Naive thymus-derived CD8-positive, alpha-beta T cell (primary cell): ENCODE results near the gene KIF26B. TPM values are rescaled to one million over a fixed set of nuclear protein-coding genes. Genes with fewer than 3 reads are reported as not detected.

Experiments used
- ATAC-seq, 2 donors: fragments of 150-1000 bp; cut with Tn5 transposase in 1 of 2; sonication (Bioruptor Pico), chemical (Tn5 transposase) in 1 of 2; 1 replicate in 1 of 2; 2 replicates in 1 of 2; pipeline ENCODE4 v1.10.0; 2021; ENCODE audit warnings: mild to moderate bottlenecking in 2 of 2, moderate library complexity in 2 of 2
- POLR2A ChIA-PET: fragments of 350-600 bp; sonication (Branson Sonifier 250); formaldehyde crosslinking; loops from one replicate; lab custom pipeline; 2021; ENCODE audit warnings: antibody characterized with exemption; lab: Charles Lee
- DNase-seq, 10 donors: peaks; one replicate each; pipeline versions ENCODE4 v3.0.0 to v3.0.0-alpha.2; 2020 to 2022
- H3K27ac Mint-ChIP-seq, 10 donors: one replicate each; pipeline ENCODE4 v1.8.0; 2020 to 2022; ENCODE audit warnings: mild to moderate bottlenecking in 10 of 10, mixed read lengths in 10 of 10, moderate library complexity in 4 of 10, inconsistent platforms in 1 of 10
- H3K27me3 Mint-ChIP-seq, 5 donors: one replicate each; pipeline ENCODE4 v1.8.0; 2021 to 2022; ENCODE audit warnings: mixed read lengths in 5 of 5
- H3K36me3 Mint-ChIP-seq, 3 donors: one replicate each; pipeline ENCODE4 v1.8.0; 2020 to 2022; ENCODE audit warnings: mixed read lengths in 3 of 3, mild to moderate bottlenecking in 2 of 3, inconsistent platforms in 1 of 3
- H3K4me1 Mint-ChIP-seq, 4 donors: one replicate each; pipeline ENCODE4 v1.8.0; 2021 to 2022; ENCODE audit warnings: mixed read lengths in 4 of 4
- H3K4me3 Mint-ChIP-seq, 10 donors: one replicate each; pipeline ENCODE4 v1.8.0; 2020 to 2022; ENCODE audit warnings: mild to moderate bottlenecking in 10 of 10, mixed read lengths in 10 of 10, moderate library complexity in 6 of 10, inconsistent platforms in 1 of 10
- H3K9me3 Mint-ChIP-seq, 9 donors: one replicate each; pipeline ENCODE4 v1.8.0; 2020 to 2022; ENCODE audit warnings: mixed read lengths in 9 of 9, mild to moderate bottlenecking in 3 of 9, inconsistent platforms in 1 of 9, moderate library complexity in 1 of 9
- polyA plus RNA-seq, 3 donors: library from polyadenylated mRNA; unstranded; fragments of 300-500 nt; fragmentation: Illumina TruSeq; gene quantifications; one replicate each; pipeline ENCODE4 v1.2.3, GENCODE V29; 2021
- total RNA-seq, 8 experiments: library from RNA in 2 of 8; stranded (reverse) in 2 of 8; gene quantifications; one replicate each; pipeline ENCODE4 v1.2.3 and lab custom pipeline; 2021 to 2026

Gene KIF26B
- total and polyA plus RNA-seq, 5 experiments from 2014 or later, result 0.08 to 0.16 TPM; not detected in 3

DNA sequence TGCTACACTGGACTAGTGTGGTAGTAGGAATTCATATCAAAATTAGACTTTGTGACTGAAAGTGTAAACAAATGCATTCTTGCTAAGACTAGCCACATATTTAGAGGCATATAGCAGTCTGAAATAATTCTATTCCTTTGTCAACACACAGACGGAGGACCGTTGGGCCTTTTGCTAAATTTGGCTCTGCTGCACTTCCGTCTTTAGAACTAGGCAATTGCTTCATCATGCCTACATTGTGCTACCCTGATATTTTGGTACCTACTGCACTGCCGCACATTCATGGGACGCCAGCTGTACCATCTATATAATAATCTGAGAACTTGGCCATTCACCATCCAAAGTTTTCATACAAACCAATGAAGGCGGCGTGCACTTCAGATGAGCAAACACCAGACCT lies 346.8 kb downstream of the KIF26B start:
- DNase-seq (no peak), ATAC-seq (no peak)
- peaks cover 0 to 3% (median 0%) of the 10 kb centered on the region in 9 donors for H3K9me3 Mint-ChIP-seq
- H3K36me3 Mint-ChIP-seq, result peaks cover 0 to 2% (median 0%) of the 10 kb centered on the region in 3 donors
- no peak overlapping the region for H3K27ac Mint-ChIP-seq
- peaks cover 0 to 1% (median 0%) of the 10 kb centered on the region in 5 donors for H3K27me3 Mint-ChIP-seq
- POLR2A ChIA-PET, result no interaction called here
- no peak overlapping the region for H3K4me3 Mint-ChIP-seq
- H3K4me1 Mint-ChIP-seq, result no peaks in the 10 kb centered on the region

DNA sequence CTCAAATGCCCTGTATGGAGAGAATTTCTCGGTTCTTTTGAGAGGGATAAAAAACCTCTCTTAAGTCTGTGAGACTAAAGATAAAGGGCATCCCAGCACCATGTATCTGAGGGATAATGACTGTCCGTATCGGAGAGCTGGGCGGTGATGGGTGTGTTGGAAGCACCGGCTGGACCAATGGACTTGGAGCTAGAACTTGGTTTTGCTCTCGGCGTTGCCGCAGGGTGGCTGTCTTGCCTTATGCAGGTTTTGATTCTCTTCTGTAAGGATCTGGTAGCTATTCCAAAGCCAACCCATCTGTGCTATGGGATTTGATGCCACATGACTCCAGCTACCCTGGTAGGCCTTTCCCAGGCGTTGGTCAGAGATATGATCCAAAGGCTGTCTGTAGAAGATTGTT lies 348.8 kb downstream of the KIF26B start:
- peaks cover 0 to 3% (median 0%) of the 10 kb centered on the region in 9 donors for H3K9me3 Mint-ChIP-seq
- no peak overlapping the region for H3K4me3 Mint-ChIP-seq
- peaks cover 0 to 4% (median 0%) of the 10 kb centered on the region in 5 donors for H3K27me3 Mint-ChIP-seq
- ATAC-seq, result no peak
- peaks cover 0 to 2% (median 0%) of the 10 kb centered on the region in 3 donors for H3K36me3 Mint-ChIP-seq
- H3K4me1 Mint-ChIP-seq, result no peaks in the 10 kb centered on the region
- POLR2A ChIA-PET, result no interaction called here
- no peak overlapping the region for H3K27ac Mint-ChIP-seq
- DNase-seq, result no peak

DNA sequence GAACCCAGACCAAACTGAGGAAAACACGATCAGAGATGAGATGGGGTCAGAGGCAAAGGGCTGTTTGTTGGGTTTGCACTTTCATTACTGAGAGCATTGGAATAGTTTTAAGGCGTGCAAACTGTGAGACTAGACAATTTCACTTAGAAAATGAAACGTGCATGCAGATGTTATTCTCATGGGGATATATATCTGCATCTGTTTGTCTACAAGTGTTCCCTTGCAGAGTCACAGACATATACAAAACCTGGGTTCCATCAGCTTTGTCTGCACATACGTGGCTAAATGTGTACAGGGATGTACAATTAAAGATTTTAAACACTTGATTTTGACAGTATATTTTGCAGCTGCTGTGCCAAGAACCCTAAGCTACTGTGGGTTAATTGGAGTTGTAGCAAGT lies 355.4 kb downstream of the KIF26B start:
- H3K27ac Mint-ChIP-seq, result no peak overlapping the region
- POLR2A ChIA-PET, result no interaction called here
- peaks cover 0 to 2% (median 0%) of the 10 kb centered on the region in 4 donors for H3K4me1 Mint-ChIP-seq
- ATAC-seq (no peak), DNase-seq (no peak)
- peaks cover 0 to 4% (median 0%) of the 10 kb centered on the region in 3 donors for H3K36me3 Mint-ChIP-seq
- H3K27me3 Mint-ChIP-seq, result peaks cover 3 to 18% (median 14%) of the 10 kb centered on the region in 5 donors
- H3K9me3 Mint-ChIP-seq, result peaks cover 0 to 13% (median 4%) of the 10 kb centered on the region in 9 donors
- no peak overlapping the region for H3K4me3 Mint-ChIP-seq

DNA sequence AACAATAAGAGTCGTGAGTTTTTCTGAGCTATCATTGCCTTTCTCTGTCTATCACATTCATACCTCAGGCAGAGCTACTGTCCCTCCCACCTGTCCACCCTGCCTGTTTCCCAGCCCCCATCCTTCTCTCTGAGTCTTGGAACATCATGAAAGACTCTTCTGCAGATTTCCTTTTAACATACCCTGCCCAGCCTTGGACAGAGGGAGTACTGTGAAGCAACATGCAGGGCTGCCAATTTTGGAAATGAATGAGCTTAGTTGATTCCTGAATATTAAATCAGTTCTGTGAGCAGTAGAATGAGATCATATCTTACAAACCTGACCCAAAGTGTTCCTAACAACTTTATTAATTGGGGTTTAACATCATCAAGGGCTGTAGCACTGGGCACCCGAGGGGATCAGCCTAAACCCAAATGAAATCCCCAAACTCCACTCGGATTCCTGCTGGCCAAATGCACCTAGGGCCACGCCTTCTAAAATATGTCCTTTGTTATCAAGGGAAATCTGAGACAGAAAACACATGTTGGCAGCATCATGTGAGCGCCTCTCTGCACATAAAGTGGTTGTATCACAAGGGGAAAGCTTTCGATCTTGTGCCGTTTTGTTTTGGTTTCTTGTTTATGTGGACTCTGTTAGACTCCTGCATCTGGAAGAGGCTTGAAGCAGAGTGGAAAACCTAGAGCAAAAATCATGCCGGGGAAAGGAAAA lies 357.6 kb downstream of the KIF26B start:
- H3K9me3 Mint-ChIP-seq, result peaks cover 0 to 13% (median 4%) of the 10 kb centered on the region in 9 donors
- DNase-seq (no peak), ATAC-seq (no peak)
- POLR2A ChIA-PET, result no interaction called here
- H3K4me1 Mint-ChIP-seq, result peaks cover 0 to 2% (median 0%) of the 10 kb centered on the region in 4 donors
- H3K36me3 Mint-ChIP-seq, result peaks cover 0 to 4% (median under 1%) of the 10 kb centered on the region in 3 donors
- H3K27ac Mint-ChIP-seq, result no peak overlapping the region
- H3K4me3 Mint-ChIP-seq, result no peak overlapping the region
- H3K27me3 Mint-ChIP-seq, result peaks cover 5 to 31% (median 15%) of the 10 kb centered on the region in 5 donors

DNA sequence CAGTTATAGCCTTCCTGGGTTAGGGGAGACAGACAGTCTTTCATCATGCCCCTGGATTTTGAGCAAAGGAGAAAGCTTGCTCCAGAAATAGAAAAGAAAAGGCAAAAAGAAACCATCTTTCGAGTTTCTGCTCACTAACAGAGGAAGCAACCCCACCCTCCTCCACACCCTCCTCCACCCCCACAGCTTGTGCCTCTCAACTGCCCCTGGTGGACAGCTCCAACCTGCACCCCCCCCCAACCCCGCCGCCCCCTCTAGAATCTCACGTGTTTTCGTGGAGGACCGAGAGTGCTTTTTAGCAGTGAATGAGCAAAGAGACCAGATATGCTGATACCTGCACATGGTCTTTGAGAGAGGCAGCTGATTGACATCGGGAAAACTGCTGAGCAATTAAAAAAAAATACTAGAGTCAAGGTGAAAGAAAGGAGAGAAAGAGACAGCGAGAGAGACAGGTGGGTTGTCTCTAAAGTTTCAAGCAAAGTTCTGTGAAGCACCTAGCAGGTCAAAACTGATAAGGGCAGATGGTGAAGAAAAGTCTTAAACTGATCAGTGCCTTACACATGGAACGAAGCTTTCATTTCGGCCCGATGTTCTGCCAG lies 358.3 kb downstream of the KIF26B start:
- POLR2A ChIA-PET, result no interaction called here
- DNase-seq, result no peak
- no peak overlapping the region for H3K27ac Mint-ChIP-seq

DNA sequence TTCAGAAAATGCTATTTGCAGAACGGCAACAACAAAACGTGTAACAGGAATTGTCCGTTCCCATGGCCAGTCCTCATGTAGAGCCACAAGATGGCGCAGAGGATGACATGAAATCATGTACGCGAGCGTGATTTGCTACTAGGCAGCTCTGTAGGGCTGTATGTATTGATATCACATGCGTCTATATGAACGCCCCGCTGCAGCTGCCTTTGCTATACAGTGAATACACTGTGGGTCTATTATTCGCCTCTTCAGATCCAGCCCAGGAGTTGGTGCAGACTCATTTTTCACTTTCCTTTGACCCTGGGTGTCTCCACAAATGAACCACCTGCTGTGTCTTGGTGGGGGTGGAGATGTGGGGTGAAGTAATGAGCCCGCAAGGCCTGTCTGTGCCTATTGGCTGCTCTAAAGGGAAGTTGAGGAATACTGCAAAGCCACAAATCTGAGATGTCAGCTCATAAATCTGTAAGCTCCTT lies 361.5 kb downstream of the KIF26B start:
- Mint-ChIP-seq H3K4me1 (peaks cover 0 to 2% (median 0%) of the 10 kb centered on the region in 4 donors), H3K27ac (no peak overlapping the region), H3K36me3 (peaks cover 0 to 2% (median 0%) of the 10 kb centered on the region in 3 donors), H3K4me3 (peak overlapping the region in 1 of 10 donors; percentile 3), H3K9me3 (peaks cover 0 to 3% (median 0%) of the 10 kb centered on the region in 9 donors), H3K27me3 (peaks cover 2 to 25% (median 8%) of the 10 kb centered on the region in 5 donors)
- POLR2A ChIA-PET, result no interaction called here
- DNase-seq, result no peak
- no peak for ATAC-seq

More for the DNA sequence above, 358.3 kb downstream of the KIF26B start:
- Mint-ChIP-seq H3K9me3 (peaks cover 0 to 13% (median 5%) of the 10 kb centered on the region in 9 donors), H3K27me3 (peaks cover 5 to 36% (median 18%) of the 10 kb centered on the region in 5 donors), H3K4me3 (no peak overlapping the region), H3K36me3 (peaks cover 0 to 4% (median 2%) of the 10 kb centered on the region in 3 donors), H3K4me1 (peaks cover 0 to 2% (median 0%) of the 10 kb centered on the region in 4 donors)
- no peak for ATAC-seq

DNA sequence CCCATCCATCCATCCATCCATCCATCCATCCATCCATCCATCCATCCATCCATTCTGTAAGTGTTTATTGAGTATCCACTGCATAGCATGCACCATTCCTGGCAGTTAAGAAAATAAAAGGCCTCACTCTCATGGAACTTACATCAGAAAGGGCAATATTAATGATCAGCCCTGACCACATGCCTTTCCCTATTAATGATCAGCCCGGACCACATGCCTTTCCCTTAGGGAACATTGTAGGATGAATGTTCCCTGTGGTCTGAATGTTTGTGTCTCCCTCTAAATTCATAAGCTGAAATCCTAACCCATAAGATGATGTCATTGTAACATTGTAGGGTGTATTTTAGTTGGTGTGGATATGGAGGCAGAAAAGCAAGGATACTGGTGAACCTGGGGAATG lies 365.8 kb downstream of the KIF26B start:
- POLR2A ChIA-PET, result interaction anchor here (0.5 kb wide), 1 partner anchor 512 kb away, joined by 3 read pairs; no protein-coding TSS in a partner anchor
- H3K9me3 Mint-ChIP-seq, result peaks cover 0 to 6% (median 0%) of the 10 kb centered on the region in 9 donors
- no peak for DNase-seq
- peaks cover 2 to 16% (median 6%) of the 10 kb centered on the region in 5 donors for H3K27me3 Mint-ChIP-seq
- no peak overlapping the region for H3K27ac Mint-ChIP-seq
- no peak overlapping the region for H3K4me3 Mint-ChIP-seq
- H3K36me3 Mint-ChIP-seq, result peaks cover 0 to 2% (median 0%) of the 10 kb centered on the region in 3 donors
- ATAC-seq, result no peak
- no peaks in the 10 kb centered on the region for H3K4me1 Mint-ChIP-seq

DNA sequence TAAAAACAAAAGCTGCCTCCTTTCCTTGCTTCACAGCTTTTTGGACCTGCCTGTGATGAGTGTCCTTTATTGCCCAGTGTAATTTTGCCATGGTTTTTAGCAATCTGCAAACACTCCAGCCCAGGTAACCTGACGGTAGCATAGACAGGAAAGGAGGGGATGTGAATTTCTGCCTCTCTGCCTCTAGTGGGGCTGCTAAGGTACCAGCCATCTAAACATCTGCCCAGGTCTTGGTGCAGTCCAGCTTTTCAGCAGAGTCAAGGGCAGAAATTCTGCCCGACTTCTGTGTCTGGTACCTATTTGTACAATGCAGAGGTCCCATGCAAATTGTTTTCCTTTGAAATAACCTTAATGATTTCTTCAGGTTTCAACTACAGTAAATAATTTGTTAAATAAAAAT lies 371.4 kb downstream of the KIF26B start:
- Mint-ChIP-seq H3K36me3 (no peaks in the 10 kb centered on the region), H3K4me3 (no peak overlapping the region), H3K27ac (no peak overlapping the region), H3K9me3 (peaks cover 0 to 4% (median 0%) of the 10 kb centered on the region in 9 donors), H3K27me3 (peaks cover 2 to 15% (median 7%) of the 10 kb centered on the region in 5 donors), H3K4me1 (no peaks in the 10 kb centered on the region)
- DNase-seq (no peak), ATAC-seq (no peak)
- POLR2A ChIA-PET, result no interaction called here

DNA sequence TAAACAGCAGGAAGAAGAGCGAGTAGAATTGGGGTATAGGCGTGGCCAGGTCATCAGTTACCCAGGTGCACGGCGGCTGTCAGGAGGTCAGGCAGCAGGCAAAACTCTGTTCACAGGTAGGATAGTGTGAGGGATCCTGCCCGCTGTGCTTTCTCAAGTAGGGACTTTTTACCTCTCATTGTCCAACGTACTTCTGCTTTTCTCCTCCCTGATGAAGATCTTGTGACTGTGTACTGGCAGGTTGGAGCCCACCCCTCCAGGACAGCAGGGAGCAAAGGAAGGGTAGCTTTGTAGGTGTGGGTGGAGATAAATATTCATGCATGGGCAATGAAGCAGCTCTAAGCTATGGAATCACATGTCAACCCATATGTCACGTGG lies 373.5 kb downstream of the KIF26B start:
- no peak for ATAC-seq
- H3K9me3 Mint-ChIP-seq, result peaks cover 0 to 3% (median 0%) of the 10 kb centered on the region in 9 donors
- no peak overlapping the region for H3K4me3 Mint-ChIP-seq
- no peaks in the 10 kb centered on the region for H3K4me1 Mint-ChIP-seq
- no peak for DNase-seq
- no peaks in the 10 kb centered on the region for H3K36me3 Mint-ChIP-seq
- no peak overlapping the region for H3K27ac Mint-ChIP-seq
- peaks cover 0 to 15% (median 7%) of the 10 kb centered on the region in 5 donors for H3K27me3 Mint-ChIP-seq
- POLR2A ChIA-PET, result no interaction called here

DNA sequence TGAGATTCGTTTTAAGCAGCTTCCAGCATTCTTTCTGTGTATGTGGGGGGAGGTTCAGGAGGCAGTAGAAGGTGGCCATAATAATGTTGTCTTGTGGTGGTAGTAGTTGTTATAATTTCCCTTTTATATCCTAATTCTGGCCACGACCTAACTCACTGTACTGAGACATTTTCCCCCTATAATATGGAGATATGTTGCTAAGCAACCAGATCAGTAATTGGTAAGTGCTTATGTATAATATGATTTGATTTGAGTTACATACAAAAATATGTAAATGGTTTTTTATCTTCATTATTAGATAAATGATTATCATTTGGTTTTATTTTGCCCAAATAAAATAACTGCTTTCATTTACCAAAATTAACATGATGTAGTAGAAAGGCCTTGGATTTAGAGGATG lies 376.2 kb downstream of the KIF26B start:
- H3K4me3 Mint-ChIP-seq, result no peak overlapping the region
- no peaks in the 10 kb centered on the region for H3K36me3 Mint-ChIP-seq
- H3K27me3 Mint-ChIP-seq, result peaks cover 0 to 16% (median 9%) of the 10 kb centered on the region in 5 donors
- no peaks in the 10 kb centered on the region for H3K4me1 Mint-ChIP-seq
- POLR2A ChIA-PET, result no interaction called here
- DNase-seq (no peak), ATAC-seq (no peak)
- H3K27ac Mint-ChIP-seq, result no peak overlapping the region
- no peaks in the 10 kb centered on the region for H3K9me3 Mint-ChIP-seq

DNA sequence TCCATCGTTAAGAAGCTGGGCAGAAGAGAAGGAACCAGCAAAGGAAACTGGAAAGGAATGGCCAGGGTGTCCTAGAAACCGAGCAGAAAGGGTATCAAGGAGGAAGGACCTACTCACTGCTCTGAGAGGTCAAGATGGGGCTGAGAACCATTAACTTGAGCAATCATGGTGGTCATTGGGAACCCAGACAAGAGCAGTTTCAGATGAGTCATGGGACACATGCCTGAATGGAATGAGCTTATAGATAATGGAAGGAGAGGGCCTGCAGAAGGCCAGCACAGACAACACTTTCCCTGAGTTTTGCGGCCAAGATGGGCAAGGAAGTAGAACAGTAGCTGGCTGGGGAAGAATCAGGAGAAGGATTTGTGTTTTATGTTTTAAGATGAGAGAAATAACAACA lies 383.2 kb downstream of the KIF26B start:
- DNase-seq, result no peak
- Mint-ChIP-seq H3K4me3 (no peak overlapping the region), H3K36me3 (no peaks in the 10 kb centered on the region), H3K27ac (no peak overlapping the region), H3K27me3 (peaks cover 2 to 11% (median 6%) of the 10 kb centered on the region in 5 donors), H3K4me1 (peaks cover 0 to 3% (median 0%) of the 10 kb centered on the region in 4 donors), H3K9me3 (peaks cover 0 to 10% (median 0%) of the 10 kb centered on the region in 9 donors)
- ATAC-seq, result no peak
- POLR2A ChIA-PET, result no interaction called here

DNA sequence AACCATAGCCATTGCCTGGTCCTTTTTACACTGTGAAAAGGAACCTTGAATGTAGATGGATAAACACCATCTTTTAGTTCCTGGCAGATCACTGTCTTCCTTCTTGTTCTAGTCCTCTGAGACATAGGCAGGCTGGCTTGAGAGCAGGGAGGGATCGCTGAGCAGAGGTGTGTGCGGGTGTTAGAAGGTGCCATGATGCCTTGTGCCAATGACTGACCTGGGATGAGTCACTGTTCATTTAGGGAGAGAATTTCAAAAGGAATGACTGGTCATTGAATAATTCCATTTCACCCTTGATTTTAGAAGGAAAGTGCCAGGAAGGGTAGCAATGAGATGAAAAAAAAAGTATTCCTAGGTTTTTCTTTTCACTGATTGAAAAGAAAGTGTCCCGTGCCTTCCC lies 383.9 kb downstream of the KIF26B start:
- no peaks in the 10 kb centered on the region for H3K36me3 Mint-ChIP-seq
- H3K27me3 Mint-ChIP-seq, result peaks cover 2 to 11% (median 6%) of the 10 kb centered on the region in 5 donors
- no peak overlapping the region for H3K4me3 Mint-ChIP-seq
- ATAC-seq, result no peak
- no peak for DNase-seq
- peaks cover 0 to 10% (median 0%) of the 10 kb centered on the region in 9 donors for H3K9me3 Mint-ChIP-seq
- no peak overlapping the region for H3K27ac Mint-ChIP-seq
- POLR2A ChIA-PET, result no interaction called here
- peaks cover 0 to 3% (median 0%) of the 10 kb centered on the region in 4 donors for H3K4me1 Mint-ChIP-seq

DNA sequence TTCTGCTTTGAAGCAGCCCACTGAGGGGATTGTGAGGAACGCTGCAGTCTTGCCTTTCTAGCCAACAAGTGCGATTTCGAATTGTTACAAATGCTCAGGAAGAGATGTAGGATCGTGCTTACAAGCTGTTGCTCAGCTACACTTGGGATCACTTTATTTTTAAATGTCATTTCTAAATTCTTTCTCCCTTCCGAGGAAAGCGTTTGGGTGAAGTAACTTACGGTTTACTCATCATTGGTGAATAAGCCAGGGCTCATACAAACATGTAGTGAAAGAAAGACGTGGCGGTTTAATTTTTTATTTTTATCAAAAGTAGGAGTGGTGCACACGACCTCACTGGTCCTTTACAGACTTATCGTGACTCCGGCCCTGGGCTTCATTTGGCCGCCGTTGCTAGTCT lies 386.6 kb downstream of the KIF26B start:
- Mint-ChIP-seq H3K4me1 (peaks cover 0 to 3% (median 0%) of the 10 kb centered on the region in 4 donors), H3K27ac (no peak overlapping the region), H3K9me3 (peaks cover 0 to 10% (median 0%) of the 10 kb centered on the region in 9 donors), H3K4me3 (no peak overlapping the region), H3K36me3 (no peaks in the 10 kb centered on the region), H3K27me3 (peaks cover 2 to 7% (median 4%) of the 10 kb centered on the region in 5 donors)
- DNase-seq, result no peak
- no peak for ATAC-seq
- POLR2A ChIA-PET, result no interaction called here
